Activated T-cell treated with anti-CD3 and anti-CD28 coated beads for 1 hour (primary cell): ENCODE data around the gene GALK1.
A peak's percentile ranks its signal among the peaks of the same experiment; 100 is the strongest.
"Not testable (repeated sequence)": the region's sequence is repeated elsewhere in the genome, so short reads cannot be mapped to it uniquely, and the experiment has no call there.

Experiments
- DNase-seq: peaks from one replicate; pipeline ENCODE4 v3.0.0-alpha.2; 2020; ENCODE audit warnings: low read depth

Gene GALK1

GRCh38 chr17:75783803-75784472, 18.9 kb upstream of the GALK1 start:
- no peak for DNase-seq

- DNase-seq: no peak
Observed at GRCh38 chr17:75783069-75783783, 18.2 kb upstream of the GALK1 start.

- DNase-seq: no peak
Observed at GRCh38 chr17:75779987-75780889, 15.2 kb upstream of the GALK1 start.

GRCh38 chr17:75779250-75779986, 14.4 kb upstream of the GALK1 start:
- peak; percentile 91 for DNase-seq

- DNase-seq: no peak
Observed at GRCh38 chr17:75778861-75779249, 13.9 kb upstream of the GALK1 start.

GRCh38 chr17:75778066-75778860, 13.3 kb upstream of the GALK1 start:
- not testable (repeated sequence) for DNase-seq

- no peak for DNase-seq
Observed at GRCh38 chr17:75777296-75777922, 12.4 kb upstream of the GALK1 start.

- no peak for DNase-seq
Observed at GRCh38 chr17:75776386-75777295, 11.6 kb upstream of the GALK1 start.

- no peak for DNase-seq
Observed at GRCh38 chr17:75774991-75775668, 10.1 kb upstream of the GALK1 start.

- DNase-seq: no peak
Observed at GRCh38 chr17:75774471-75774990, 9.5 kb upstream of the GALK1 start.

GRCh38 chr17:75773808-75774470, 8.9 kb upstream of the GALK1 start:
- no peak for DNase-seq

- no peak for DNase-seq
Observed at GRCh38 chr17:75773121-75773807, 8.3 kb upstream of the GALK1 start.

GRCh38 chr17:75771334-75772281, 6.6 kb upstream of the GALK1 start:
- DNase-seq: no peak

GRCh38 chr17:75769536-75769935, 4.5 kb upstream of the GALK1 start:
- DNase-seq: no peak

- DNase-seq: no peak
Observed at GRCh38 chr17:75767881-75768280, 2.9 kb upstream of the GALK1 start.

- no peak for DNase-seq
Observed at GRCh38 chr17:75765981-75766380, 989 bp upstream of the GALK1 start.

GRCh38 chr17:75764417-75764710, 628 bp downstream of the GALK1 start:
- no peak for DNase-seq
